GM06990 (cell line): ENCODE data around the gene RAB11FIP3.

ENCODE experiments used
- DNase-seq: peaks from one replicate; pipeline ENCODE4 v3.0.0-alpha.2; 2011; ENCODE audit not compliant: insufficient read length; ENCODE audit errors: extremely low read depth
- H3K27me3 ChIP-seq: replicated peaks from 2 replicates; pipeline ENCODE4 v1.6.0; 2011; ENCODE audit warnings: low read length; ENCODE audit not compliant: control insufficient read depth, insufficient read depth
- H3K36me3 ChIP-seq: 2 replicates; pipeline ENCODE4 v1.5.1; 2011; ENCODE audit warnings: low read length; ENCODE audit not compliant: control insufficient read depth, insufficient read depth
- H3K4me3 ChIP-seq: replicated peaks from 2 replicates; pipeline ENCODE4 v1.5.1; 2011; ENCODE audit warnings: low read depth, mild to moderate bottlenecking, control low read depth, low read length
- TF ChIP-seq, protein P1 (sequence below): IDR thresholded peaks from 2 replicates; pipeline ENCODE4 v1.5.1; 2011; ENCODE audit warnings: low read length, control low read depth, mild to moderate bottlenecking, inconsistent platforms; ENCODE audit not compliant: insufficient read depth, poor library complexity, severe bottlenecking

RAB11FIP3 gene

DNA sequence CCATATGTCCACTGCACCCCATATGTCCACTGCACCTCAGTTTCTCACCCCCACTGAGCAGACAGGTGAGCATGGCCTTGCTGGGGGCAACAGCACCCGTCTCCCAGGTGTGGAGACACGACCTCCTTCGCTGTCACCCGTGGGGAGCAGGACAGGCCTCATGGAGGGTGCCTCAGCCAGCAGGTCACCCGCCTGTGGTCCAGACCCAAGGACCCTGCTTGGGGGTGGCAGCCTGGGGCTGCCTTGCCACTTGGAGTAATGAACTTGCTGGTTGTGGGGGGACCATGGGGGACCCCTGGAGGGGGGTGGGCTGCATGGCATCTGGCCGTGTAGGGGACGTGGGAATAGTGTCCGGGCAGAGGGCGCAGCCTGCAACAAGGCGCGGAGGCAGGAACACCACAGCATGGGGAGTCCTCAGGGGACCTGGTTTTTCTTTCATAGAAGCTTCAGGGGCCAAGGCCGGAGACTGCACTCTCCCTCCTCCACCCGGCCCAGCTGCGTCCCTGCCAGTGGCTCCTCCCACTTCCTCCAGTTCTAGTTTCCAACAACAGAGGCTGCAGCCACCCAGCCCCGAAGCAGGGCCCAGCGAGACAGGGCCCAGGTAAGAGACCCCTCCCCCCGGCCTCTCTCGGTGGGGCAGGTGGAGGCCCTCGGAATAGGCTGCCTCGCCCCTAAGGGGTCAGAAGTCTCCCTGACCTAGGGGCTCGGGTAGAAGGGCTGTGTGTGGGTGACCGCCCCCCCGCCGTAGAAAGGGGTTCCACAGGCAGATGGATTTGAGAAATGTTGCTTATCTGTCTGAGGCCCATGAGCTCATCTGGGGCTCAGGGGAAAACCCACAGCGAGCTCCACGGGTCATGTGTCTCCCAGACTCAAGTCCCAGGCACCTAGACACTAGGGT lies 141.3 kb downstream of the RAB11FIP3 start, which contains the start of gene NHLRC4:
Gene NHLRC4 (plus strand): TSS at position 531 of the 898 bp plus-strand sequence. CDS start 1,043 bp downstream, outside the sequence.
- Histone ChIP-seq H3K4me3 (peak within 1 kb of the TSS; percentile 37), H3K27me3 (no peaks in the 10 kb centered on the region), H3K36me3 (no peaks in the 10 kb centered on the region)
- TF ChIP-seq, protein P1, sequence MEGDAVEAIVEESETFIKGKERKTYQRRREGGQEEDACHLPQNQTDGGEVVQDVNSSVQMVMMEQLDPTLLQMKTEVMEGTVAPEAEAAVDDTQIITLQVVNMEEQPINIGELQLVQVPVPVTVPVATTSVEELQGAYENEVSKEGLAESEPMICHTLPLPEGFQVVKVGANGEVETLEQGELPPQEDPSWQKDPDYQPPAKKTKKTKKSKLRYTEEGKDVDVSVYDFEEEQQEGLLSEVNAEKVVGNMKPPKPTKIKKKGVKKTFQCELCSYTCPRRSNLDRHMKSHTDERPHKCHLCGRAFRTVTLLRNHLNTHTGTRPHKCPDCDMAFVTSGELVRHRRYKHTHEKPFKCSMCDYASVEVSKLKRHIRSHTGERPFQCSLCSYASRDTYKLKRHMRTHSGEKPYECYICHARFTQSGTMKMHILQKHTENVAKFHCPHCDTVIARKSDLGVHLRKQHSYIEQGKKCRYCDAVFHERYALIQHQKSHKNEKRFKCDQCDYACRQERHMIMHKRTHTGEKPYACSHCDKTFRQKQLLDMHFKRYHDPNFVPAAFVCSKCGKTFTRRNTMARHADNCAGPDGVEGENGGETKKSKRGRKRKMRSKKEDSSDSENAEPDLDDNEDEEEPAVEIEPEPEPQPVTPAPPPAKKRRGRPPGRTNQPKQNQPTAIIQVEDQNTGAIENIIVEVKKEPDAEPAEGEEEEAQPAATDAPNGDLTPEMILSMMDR, result no peak
- DNase-seq, result peak; percentile 78

DNA sequence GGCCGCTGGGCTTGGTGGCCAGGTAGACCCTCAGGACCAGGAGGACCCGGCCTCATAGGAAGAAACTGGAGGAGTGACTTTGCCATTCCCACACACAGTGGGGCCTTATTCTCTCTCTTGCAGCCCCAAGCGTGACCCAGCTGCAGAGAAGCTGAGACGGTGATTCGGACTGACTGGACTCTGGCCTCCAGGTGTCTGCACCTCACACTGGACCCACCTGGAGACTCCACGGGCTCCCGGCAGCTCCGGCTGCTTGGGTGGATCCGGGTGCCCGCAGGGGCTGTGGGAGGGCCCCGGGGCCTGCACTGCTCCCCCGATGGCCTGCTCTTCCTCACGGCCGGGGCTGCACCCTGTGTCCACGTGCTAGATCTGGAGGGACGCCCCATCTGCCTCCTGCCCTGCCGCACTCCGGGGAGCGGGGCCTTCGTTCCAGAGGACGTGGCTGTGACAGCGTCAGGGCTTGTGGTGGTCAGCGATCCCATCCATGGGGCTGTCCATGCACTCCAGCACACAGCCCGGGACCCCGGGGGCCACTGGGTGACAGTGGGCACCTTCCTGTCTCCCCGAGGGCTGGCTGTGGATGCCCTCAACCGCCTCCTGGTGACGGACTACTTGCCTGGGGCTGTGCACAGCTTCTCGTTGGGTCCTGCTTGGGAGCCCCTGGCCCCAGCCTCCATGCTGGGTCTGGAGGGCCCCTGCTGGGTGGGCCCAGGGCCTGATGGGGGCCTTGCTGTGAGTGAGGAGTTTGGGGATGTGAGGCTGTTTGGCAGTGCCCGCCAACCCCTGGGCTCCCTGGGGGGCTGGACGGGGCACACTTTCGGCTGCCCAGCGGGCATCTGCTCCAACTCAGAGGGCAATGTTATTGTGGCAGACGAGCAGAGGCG lies 142.2 kb downstream of the RAB11FIP3 start:
- H3K36me3 ChIP-seq, result no peaks in the 10 kb centered on the region; the same call in 1 of the 2 replicates
- no peak for DNase-seq
- TF ChIP-seq, protein P1, result no peak
- no peaks in the 10 kb centered on the region for H3K27me3 ChIP-seq
- H3K4me3 ChIP-seq, result no peak overlapping the region; the same call in 1 of the 2 replicates

GRCh38 chr16:568401-569258 lies 143.2 kb downstream of the RAB11FIP3 start:
- TF ChIP-seq, protein P1, result no peak
- H3K4me3 ChIP-seq, result peak overlapping the region; percentile 86; the same call in 1 of the 2 replicates
- DNase-seq, result no peak
- H3K36me3 ChIP-seq, result no peaks in the 10 kb centered on the region; the same call in 1 of the 2 replicates
- no peaks in the 10 kb centered on the region for H3K27me3 ChIP-seq

- Histone ChIP-seq H3K4me3 (peak within 1 kb of the TSS; percentile 86), H3K27me3 (no peaks in the 10 kb centered on the region), H3K36me3 (peaks cover 4% of the 10 kb centered on the region)
- TF ChIP-seq, protein P1, result no peak
- peak; percentile 79 for DNase-seq
Measured at GRCh38 chr16:569445-570254, 144.2 kb downstream of the RAB11FIP3 start, which contains the start of gene PIGQ. PIGQ (plus strand) TSS chr16:569968; CDS start chr16:574075, 4,107 bp downstream.
